Measurements from ENCODE around the gene ITGB4. TPM values are rescaled to one million over a fixed set of nuclear protein-coding genes. Genes with fewer than 3 reads are reported as not detected.
A peak's percentile ranks its signal among the peaks of the same experiment; 100 is the strongest.

The ITGB4 gene
- total and polyA plus RNA-seq, 2 of the 13 experiments (the other 11 are each of a cell fraction or from before 2014, with no cell fraction given), result 6.9 to 14.5 TPM

DNA sequence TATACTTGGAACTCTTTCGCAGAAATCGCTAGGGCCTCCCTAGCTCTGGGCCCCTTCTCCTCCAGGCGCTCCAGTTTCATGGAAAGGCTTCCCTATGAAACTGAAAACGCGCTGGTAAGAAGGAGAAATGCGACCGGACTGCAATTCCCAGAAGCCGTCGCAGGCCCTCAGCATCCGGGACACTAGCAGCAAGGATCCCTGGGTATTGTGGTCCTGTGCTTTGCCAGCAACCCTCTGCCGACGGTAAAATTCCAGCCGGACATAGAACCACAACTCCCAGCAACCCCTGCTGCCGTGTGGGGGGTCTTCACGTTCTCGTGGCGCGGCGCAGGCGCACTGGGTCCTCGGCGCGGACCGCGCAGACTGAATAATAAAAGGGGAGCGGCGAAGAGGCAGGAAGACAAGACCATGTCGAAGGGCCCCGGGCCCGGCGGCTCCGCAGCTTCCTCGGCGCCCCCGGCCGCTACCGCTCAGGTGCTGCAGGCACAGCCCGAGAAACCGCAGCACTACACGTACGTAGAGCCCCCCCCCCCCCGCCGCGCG lies 63.3 kb downstream of the ITGB4 start, which contains the start of gene UNK (continued):
- TF ChIP-seq PRPF4 (IDR thresholded peaks at IDR 0.05; ENCODE audit: low read depth, low read length, poor library complexity, severe bottlenecking), result no peak
- no peak for TF ChIP-seq JUN (CRISPR knock-in tag; IDR thresholded peaks at IDR 0.05)
- no peak for TF ChIP-seq SYNCRIP (IDR thresholded peaks at IDR 0.05; ENCODE audit: insufficient read depth, low read depth, low read length)
- no peak for TF ChIP-seq ZNF549 (CRISPR knock-in tag; IDR thresholded peaks at IDR 0.05)
- TF ChIP-seq, protein P1, sequence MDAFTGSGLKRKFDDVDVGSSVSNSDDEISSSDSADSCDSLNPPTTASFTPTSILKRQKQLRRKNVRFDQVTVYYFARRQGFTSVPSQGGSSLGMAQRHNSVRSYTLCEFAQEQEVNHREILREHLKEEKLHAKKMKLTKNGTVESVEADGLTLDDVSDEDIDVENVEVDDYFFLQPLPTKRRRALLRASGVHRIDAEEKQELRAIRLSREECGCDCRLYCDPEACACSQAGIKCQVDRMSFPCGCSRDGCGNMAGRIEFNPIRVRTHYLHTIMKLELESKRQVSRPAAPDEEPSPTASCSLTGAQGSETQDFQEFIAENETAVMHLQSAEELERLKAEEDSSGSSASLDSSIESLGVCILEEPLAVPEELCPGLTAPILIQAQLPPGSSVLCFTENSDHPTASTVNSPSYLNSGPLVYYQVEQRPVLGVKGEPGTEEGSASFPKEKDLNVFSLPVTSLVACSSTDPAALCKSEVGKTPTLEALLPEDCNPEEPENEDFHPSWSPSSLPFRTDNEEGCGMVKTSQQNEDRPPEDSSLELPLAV (CRISPR knock-in tag; conservative IDR thresholded peaks at IDR 0.05; ENCODE audit: low read depth), result no peak
- TF ChIP-seq ZNF326 (CRISPR knock-in tag; IDR thresholded peaks at IDR 0.05; ENCODE audit: borderline replicate concordance), result no peak
- TF ChIP-seq SAP130 (CRISPR knock-in tag; IDR thresholded peaks at IDR 0.05; ENCODE audit: low read depth), result 0 out of 2 replicates have a peak, but pooled peaks have one; percentile 26
- TF ChIP-seq GATAD2A (CRISPR knock-in tag; IDR thresholded peaks at IDR 0.05), result no peak
- TF ChIP-seq, protein P2, sequence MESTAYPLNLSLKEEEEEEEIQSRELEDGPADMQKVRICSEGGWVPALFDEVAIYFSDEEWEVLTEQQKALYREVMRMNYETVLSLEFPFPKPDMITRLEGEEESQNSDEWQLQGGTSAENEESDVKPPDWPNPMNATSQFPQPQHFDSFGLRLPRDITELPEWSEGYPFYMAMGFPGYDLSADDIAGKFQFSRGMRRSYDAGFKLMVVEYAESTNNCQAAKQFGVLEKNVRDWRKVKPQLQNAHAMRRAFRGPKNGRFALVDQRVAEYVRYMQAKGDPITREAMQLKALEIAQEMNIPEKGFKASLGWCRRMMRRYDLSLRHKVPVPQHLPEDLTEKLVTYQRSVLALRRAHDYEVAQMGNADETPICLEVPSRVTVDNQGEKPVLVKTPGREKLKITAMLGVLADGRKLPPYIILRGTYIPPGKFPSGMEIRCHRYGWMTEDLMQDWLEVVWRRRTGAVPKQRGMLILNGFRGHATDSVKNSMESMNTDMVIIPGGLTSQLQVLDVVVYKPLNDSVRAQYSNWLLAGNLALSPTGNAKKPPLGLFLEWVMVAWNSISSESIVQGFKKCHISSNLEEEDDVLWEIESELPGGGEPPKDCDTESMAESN (CRISPR knock-in tag; conservative IDR thresholded peaks at IDR 0.05), result no peak
- TF ChIP-seq RFXAP (CRISPR knock-in tag; IDR thresholded peaks at IDR 0.05; ENCODE audit: borderline replicate concordance), result no peak
- TF ChIP-seq FOXC1 (CRISPR knock-in tag; IDR thresholded peaks at IDR 0.05; ENCODE audit: borderline replicate concordance), result peak; percentile 74
- TF ChIP-seq, protein P3, sequence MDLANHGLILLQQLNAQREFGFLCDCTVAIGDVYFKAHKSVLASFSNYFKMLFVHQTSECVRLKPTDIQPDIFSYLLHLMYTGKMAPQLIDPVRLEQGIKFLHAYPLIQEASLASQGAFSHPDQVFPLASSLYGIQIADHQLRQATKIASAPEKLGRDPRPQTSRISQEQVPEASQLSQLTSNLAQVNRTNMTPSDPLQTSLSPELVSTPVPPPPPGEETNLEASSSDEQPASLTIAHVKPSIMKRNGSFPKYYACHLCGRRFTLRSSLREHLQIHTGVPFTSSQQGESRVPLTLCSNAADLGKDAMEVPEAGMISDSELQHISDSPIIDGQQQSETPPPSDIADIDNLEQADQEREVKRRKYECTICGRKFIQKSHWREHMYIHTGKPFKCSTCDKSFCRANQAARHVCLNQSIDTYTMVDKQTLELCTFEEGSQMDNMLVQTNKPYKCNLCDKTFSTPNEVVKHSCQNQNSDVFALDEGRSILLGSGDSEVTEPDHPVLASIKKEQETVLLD (CRISPR knock-in tag; IDR thresholded peaks at IDR 0.05; ENCODE audit: low read depth), result no peak
- TF ChIP-seq ZNF225 (CRISPR knock-in tag; IDR thresholded peaks at IDR 0.05), result no peak
- TF ChIP-seq FOXM1 (CRISPR knock-in tag; IDR thresholded peaks at IDR 0.05), result no peak
- TF ChIP-seq ZBTB21 (CRISPR knock-in tag; IDR thresholded peaks at IDR 0.05), result no peak
- no peak for TF ChIP-seq AKAP8 (CRISPR knock-in tag; IDR thresholded peaks at IDR 0.05)
- TF ChIP-seq ZNF468 (CRISPR knock-in tag; IDR thresholded peaks at IDR 0.05), result no peak
- TF ChIP-seq GATAD1 (CRISPR knock-in tag; IDR thresholded peaks at IDR 0.05), result peak; percentile 88
- 0 out of 2 replicates have a peak, but pooled peaks have one; percentile 34 for TF ChIP-seq SIN3B (IDR thresholded peaks at IDR 0.05; ENCODE audit: low read length)
- TF ChIP-seq, protein P4, sequence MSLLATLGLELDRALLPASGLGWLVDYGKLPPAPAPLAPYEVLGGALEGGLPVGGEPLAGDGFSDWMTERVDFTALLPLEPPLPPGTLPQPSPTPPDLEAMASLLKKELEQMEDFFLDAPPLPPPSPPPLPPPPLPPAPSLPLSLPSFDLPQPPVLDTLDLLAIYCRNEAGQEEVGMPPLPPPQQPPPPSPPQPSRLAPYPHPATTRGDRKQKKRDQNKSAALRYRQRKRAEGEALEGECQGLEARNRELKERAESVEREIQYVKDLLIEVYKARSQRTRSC (CRISPR knock-in tag; IDR thresholded peaks at IDR 0.05; ENCODE audit: low read depth), result no peak
- no peak; the same call in 1 of the 2 replicates for TF ChIP-seq ARNTL (CRISPR knock-in tag; IDR thresholded peaks at IDR 0.05)
- no peak for TF ChIP-seq ZNF274 (CRISPR knock-in tag; IDR thresholded peaks at IDR 0.05)
- TF ChIP-seq THAP11 (CRISPR knock-in tag; IDR thresholded peaks at IDR 0.05), result peak; percentile 98
- no peak for TF ChIP-seq SRSF1 (optimal IDR thresholded peaks at IDR 0.05; ENCODE audit: low read depth, low read length)
- peak; percentile 92; the same call in 1 of the 2 replicates for TF ChIP-seq KDM3A (CRISPR knock-in tag; IDR thresholded peaks at IDR 0.05; ENCODE audit: low read depth)
- TF ChIP-seq MYC (CRISPR knock-in tag; IDR thresholded peaks at IDR 0.05; ENCODE audit: borderline replicate concordance), result no peak
- TF ChIP-seq ZNF75D (CRISPR knock-in tag; IDR thresholded peaks at IDR 0.05; ENCODE audit: borderline replicate concordance), result no peak
- no peak for TF ChIP-seq HNF4A (CRISPR knock-in tag; IDR thresholded peaks at IDR 0.05)
